NB4 (cell line): ENCODE data around the gene EXD3.
"Not testable (repeated sequence)": the region's sequence is repeated elsewhere in the genome, so short reads cannot be mapped to it uniquely, and the experiment has no call there.

ENCODE experiments used
- DNase-seq: peaks from one replicate; pipeline ENCODE4 v3.0.0; 2010; ENCODE audit warnings: low read depth
- H3K4me3 ChIP-seq: one replicate; pipeline ENCODE4 v1.5.1; 2011; ENCODE audit warnings: mild to moderate bottlenecking, low read depth, low read length, moderate library complexity
- CTCF ChIP-seq: IDR thresholded peaks from one replicate; pipeline ENCODE4 v1.5.1; 2012; ENCODE audit warnings: low read depth, low read length
- MYC ChIP-seq: IDR thresholded peaks from 2 replicates; pipeline ENCODE4 v1.6.1; 2011; ENCODE audit warnings: low read depth, low read length
- POLR2A ChIP-seq: IDR thresholded peaks from 2 replicates; pipeline ENCODE4 v1.6.1; 2011; ENCODE audit warnings: mild to moderate bottlenecking; ENCODE audit not compliant: insufficient read length; ENCODE audit errors: extremely low read depth
- TF ChIP-seq, protein P1 (sequence below): IDR thresholded peaks from 2 replicates; pipeline ENCODE4 v1.6.1; 2011; ENCODE audit warnings: low read depth, low read length

The EXD3 gene

DNA sequence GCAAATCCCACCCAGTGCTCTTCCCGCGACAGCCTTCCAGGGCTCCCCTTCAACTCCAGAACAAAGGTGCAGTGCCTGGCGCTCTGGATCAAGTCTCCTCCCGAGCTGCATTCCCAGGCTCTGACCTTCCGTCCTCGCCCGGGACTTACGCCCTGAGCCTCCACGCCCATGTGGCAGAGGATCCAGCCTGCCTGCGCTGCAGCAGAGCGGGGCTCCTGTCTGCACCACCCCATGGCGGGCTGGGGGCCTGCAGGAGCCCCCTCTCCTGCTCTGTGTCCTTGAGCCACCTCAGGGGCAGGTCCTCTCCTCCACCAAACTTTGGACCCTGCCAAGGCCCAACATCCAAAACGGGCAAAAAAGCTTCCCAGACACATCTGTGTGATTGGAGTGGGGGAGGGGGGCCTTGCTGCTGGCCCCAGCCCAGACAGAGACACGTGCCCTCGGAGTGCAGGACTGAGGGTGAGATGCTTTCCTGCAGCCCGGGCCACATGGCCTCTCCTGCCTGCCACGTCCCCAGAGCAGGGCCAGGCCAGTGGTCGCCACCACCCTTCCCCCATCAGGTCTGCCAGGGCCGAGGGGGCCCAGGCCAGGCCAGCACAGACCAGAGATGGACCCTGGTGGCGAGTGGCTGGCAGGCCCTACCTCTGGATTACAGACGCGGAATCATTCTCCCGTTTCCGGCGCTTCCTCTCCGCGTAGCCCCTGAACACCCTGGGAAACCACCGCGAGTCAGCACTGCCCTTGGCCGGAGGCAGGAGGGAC, 31.8 kb upstream of the EXD3 start:
- no peak for TF ChIP-seq POLR2A
- no peak for TF ChIP-seq MYC
- TF ChIP-seq, protein P1, sequence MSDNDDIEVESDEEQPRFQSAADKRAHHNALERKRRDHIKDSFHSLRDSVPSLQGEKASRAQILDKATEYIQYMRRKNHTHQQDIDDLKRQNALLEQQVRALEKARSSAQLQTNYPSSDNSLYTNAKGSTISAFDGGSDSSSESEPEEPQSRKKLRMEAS: no peak
- no peak for TF ChIP-seq CTCF
- no peak for DNase-seq
- H3K4me3 ChIP-seq: no peak overlapping the region

GRCh38 chr9:137454145-137454596, 31.2 kb upstream of the EXD3 start:
- DNase-seq: peak; percentile 49
- TF ChIP-seq, protein P1: no peak
- TF ChIP-seq POLR2A (no peak), CTCF (no peak), MYC (no peak)
- no peak overlapping the region for H3K4me3 ChIP-seq

DNA sequence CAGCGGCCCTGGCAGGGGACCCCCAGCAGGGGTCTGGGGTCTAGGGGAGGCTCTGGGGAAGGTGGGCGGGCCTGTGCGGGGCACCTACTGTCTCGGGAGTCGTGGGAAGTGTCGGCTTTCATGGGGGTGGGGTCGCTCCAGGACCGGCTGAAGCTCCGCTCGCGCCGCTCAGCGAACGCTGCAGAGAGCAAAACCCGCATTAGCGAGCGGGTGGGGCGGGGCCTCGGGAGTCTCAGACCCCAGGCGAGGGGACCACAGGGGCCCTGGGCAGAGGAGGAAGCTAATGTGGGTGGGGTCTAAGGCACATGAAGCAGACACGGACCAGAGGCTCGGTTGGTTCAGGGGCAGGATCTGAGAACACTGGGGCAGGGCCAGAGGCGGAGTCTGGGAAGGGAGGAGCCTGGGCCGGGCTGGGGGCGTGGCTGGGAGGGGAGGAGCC, 30.7 kb upstream of the EXD3 start:
- H3K4me3 ChIP-seq: no peak overlapping the region
- TF ChIP-seq, protein P1: no peak
- TF ChIP-seq MYC (no peak), CTCF (no peak), POLR2A (no peak)
- DNase-seq: peak; percentile 58

GRCh38 chr9:137452761-137453642, 30.0 kb upstream of the EXD3 start:
- no peak overlapping the region for H3K4me3 ChIP-seq
- TF ChIP-seq POLR2A (no peak), MYC (no peak), CTCF (no peak)
- TF ChIP-seq, protein P1: no peak
- no peak for DNase-seq

DNA sequence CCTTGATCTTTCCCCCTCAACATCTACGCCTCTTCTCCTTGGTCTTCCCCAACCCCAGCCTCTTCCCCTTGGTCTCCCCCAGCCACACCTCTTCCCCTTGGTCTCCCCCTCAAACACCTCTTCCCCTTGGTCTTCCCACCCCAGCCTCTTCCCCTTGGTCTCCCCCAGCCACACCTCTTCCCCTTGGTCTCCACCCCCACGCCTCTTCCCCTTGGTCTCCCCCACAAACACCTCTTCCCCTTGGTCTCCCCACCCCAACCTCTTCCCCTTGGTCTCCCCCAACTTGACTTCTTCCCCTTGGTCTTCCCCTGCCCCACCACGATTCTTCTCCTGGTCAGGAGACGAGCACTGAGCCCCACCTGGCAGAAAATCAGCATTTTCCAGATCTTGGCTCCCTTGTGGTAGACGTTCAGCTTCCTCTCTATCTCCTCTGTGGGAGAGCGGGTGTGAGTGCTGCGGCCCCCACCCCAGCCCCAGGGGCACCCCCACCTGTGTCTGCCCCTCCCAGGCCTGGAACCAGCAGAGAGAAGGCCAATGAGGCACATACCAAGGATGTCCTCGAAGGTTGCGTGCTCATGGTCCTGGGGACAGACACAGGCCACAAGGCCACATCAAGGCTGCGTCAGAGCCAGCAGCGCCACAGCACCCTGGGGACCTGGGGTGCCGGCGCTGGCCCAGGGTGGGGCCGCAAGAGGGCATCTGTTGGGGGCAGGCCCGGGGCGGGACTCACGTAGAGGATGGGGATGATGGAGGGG, 29.2 kb upstream of the EXD3 start:
- no peak for TF ChIP-seq MYC
- no peak for TF ChIP-seq POLR2A
- no peak for TF ChIP-seq CTCF
- TF ChIP-seq, protein P1: no peak
- no peak overlapping the region for H3K4me3 ChIP-seq
- DNase-seq: peak; percentile 43

- not testable (repeated sequence) for DNase-seq
Measured at GRCh38 chr9:137451264-137452005, 28.5 kb upstream of the EXD3 start.

DNA sequence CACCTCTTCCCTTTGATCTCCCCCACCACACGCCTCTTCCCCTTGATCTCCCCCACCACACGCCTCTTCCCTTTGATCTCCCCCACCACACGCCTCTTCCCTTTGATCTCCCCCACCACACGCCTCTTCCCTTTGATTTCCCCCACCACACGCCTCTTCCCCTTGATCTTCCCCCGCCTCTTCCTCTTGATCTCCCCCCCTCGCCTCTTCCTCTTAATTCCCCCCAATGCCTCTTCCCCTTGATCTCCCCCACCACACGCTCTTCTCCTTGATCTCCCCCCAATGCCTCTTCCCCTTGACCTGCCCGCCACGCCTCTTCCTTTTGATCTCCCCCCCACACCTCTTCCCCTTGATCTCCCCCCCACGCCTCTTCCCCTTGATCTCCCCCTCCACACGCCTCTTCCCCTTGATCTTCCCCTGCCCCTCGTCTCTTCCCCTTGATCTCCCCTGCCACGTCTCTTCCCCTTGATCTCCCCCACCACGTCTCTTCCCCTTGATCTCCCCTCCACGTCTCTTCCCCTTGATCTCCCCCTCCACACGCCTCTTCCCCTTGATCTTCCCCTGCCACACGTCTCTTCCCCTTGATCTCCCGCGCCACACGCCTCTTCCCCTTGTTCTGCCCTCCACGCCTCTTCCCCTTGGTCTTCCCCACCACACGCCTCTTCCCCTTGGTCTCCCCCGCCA, 27.7 kb upstream of the EXD3 start:
- not testable (repeated sequence) for H3K4me3 ChIP-seq, DNase-seq

More at GRCh38 chr9:137451264-137452005, 28.5 kb upstream of the EXD3 start:
- not testable (repeated sequence) for H3K4me3 ChIP-seq
